ENCODE measurements around the gene MFN1. TPM values are rescaled to one million over a fixed set of nuclear protein-coding genes. Genes with fewer than 3 reads are reported as not detected.

MFN1 gene
- 50.8 and 86.2 TPM in 2 replicates for total RNA-seq

GRCh38 chr3:179347345-179348194 lies at the start of gene MFN1:
Gene MFN1 (plus strand): TSS chr3:179347709. CDS start chr3:179348852, 1,143 bp downstream.

DNA sequence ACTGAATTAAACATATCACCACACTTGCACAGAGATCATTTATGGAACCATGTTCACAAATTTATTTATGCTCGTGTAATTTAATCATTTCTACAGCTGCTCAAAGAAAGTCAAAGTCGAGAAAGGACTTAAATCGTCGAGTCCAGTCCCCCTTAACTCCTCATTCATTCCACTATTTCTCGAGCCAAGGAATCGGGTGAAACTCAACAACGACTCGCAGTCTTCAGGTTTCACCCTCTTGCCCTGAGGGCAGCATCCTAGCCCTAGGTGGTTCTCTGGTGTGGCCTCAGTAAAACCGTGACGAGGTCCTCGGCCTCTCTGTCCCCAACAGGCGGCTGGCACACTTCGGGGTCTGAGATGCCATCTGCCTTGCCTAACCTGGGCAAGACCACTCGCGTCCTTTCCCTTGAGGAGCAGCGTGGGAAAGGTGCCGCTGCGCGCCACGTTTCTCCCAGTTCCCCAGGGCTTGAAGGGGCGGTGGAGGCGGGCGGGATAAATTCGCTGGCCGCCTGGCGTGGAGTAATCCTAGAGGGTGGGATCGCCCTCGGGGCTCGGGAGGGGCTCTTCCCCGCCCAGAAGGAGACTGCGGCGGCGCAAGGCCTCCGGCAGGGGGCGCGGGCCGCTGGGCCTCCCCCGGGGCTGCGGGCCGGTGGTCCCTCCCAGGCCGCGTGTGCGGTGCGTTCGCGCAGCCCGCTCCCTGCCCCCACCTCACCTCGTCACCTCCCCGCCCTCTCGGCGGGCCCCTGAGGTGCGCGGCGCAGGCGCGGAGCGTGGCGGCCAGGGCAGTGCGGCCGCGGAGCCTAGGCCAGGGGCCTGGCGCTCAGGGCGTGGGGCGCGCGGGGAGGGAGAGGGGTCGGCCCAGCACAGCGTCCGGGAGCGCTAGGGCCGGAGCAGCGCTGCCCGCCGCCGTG lies 25.0 kb upstream of the MFN1 start, which contains the start of gene ZNF639:
TSS of gene ZNF639 (plus strand) at position 746 of the 911 bp plus-strand sequence. CDS start 5,263 bp downstream, outside the sequence.

Other genes with a start within 250 kb of the MFN1 start
- gene PIK3CA, start 199.4 kb upstream of the MFN1 start, total RNA-seq = 44.5 and 51.6 TPM in 2 replicates
- 1.3 and 1.5 TPM in 2 replicates for gene KCNMB3, start 96.6 kb upstream of the MFN1 start, total RNA-seq
- gene ZNF639, start 24.7 kb upstream of the MFN1 start, total RNA-seq = 49.9 and 59.6 TPM in 2 replicates
- gene GNB4, start 103.8 kb downstream of the MFN1 start, total RNA-seq = 69.8 and 90.7 TPM in 2 replicates
- 42.8 and 57.3 TPM in 2 replicates for gene ACTL6A, start 215.2 kb downstream of the MFN1 start, total RNA-seq

Data from smooth muscle cell of the umbilical artery (primary cell).